TTC549 (cell line): Measurements from ENCODE around the gene PCED1B.
A peak's percentile ranks its signal among the peaks of the same experiment; 100 is the strongest.
"Not testable (repeated sequence)": the region's sequence is repeated elsewhere in the genome, so short reads cannot be mapped to it uniquely, and the experiment has no call there.

Experiments used
- FAIRE-seq: peaks from 2 replicates; lab custom pipeline; 2012; peaks lifted over from hg19 to GRCh38; lab: Jason Lieb, UNC

PCED1B gene, protein sequence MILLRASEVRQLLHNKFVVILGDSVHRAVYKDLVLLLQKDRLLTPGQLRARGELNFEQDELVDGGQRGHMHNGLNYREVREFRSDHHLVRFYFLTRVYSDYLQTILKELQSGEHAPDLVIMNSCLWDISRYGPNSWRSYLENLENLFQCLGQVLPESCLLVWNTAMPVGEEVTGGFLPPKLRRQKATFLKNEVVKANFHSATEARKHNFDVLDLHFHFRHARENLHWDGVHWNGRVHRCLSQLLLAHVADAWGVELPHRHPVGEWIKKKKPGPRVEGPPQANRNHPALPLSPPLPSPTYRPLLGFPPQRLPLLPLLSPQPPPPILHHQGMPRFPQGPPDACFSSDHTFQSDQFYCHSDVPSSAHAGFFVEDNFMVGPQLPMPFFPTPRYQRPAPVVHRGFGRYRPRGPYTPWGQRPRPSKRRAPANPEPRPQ

DNA sequence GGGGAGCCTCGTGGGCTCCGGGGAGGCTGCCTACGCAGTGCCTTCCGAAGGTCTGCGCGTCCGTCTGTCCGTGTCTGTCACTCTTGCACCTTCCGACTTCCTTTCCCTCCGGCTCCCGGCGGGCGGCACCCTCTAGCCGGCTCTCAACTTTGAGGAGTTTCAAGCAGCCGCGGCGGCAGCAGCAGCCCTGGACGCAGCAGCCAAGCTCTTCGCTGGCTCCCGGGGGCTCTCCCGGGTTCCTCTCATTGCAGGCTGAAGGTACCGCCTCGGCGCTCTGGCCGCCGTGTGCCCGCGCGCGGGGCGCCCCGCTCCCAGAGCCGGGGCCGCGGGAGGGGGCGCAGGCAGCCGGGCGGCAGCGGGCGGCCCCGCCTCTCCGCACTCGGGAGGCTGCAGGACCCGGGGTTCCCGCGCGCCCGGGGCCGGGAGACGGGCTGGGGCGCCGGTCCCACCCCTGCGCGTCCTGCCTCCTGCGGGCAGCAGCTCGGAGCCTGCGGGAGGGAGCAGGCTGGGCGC is at the start of gene PCED1B, which contains the start of gene AMIGO2:
PCED1B (plus strand) TSS at position 154 of the 513 bp plus-strand sequence. CDS start 155,443 bp downstream, outside the sequence.
AMIGO2 (minus strand) TSS at position 492 of the 513 bp plus-strand sequence. CDS start 957 bp downstream, outside the sequence.
- FAIRE-seq: no peak

DNA sequence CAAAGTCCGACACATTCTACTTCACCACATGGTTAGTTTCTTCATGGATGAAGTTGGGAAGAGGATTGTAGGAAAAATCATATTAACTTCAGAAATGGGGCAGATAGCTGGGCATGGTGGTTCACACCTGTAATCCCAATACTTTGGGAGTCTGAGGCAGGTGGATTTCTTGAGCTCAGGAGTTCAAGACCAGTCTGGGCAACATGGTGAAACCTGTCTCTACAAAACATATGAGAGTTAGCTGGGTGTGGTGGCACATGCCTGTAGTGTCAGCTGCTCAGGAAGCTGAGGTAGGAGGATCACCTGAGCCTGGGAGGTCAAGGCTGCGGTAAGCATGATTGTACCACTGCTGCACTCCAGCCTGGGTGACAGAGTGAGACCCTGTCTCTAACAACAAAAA is 49.5 kb upstream of the PCED1B start:
- FAIRE-seq: no peak

DNA sequence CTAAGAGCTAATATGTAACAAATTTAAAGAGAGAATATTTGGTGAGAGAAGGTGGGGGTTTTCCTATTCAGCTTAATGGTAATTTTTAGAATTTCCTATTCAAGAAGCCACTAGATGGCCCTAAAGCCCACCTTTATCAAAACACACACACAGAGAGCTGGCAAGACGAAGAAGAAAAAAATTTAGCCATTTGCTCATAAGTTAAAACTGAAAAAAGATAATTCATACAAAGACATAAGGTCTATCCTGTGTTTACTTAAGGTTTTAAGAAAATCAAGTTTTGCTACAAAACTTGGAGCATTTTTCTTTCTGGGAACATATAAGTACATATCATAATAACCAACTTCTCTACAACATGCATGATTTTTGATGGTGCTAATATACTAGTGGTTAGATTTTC is 46.8 kb upstream of the PCED1B start:
- FAIRE-seq: peak; percentile 95

DNA sequence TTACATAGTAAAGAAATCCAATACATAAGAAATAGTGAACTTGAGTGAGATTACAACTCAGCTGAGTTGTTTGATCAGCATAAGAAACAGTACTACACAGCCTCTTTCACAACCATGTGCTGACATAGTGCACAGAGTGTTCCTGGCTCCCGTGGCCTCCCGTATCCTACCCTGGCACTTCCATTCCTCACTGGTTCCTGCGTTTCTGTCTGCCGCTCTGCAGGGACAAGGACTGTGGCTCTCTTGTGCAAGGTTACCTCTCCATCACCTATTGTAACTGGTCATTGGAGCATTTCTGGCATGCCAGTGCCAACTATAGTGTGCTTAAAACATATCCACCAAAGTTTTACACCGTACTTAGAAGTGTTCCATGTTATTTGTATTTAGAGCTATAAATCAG is 46.3 kb upstream of the PCED1B start:
- FAIRE-seq: no peak

DNA sequence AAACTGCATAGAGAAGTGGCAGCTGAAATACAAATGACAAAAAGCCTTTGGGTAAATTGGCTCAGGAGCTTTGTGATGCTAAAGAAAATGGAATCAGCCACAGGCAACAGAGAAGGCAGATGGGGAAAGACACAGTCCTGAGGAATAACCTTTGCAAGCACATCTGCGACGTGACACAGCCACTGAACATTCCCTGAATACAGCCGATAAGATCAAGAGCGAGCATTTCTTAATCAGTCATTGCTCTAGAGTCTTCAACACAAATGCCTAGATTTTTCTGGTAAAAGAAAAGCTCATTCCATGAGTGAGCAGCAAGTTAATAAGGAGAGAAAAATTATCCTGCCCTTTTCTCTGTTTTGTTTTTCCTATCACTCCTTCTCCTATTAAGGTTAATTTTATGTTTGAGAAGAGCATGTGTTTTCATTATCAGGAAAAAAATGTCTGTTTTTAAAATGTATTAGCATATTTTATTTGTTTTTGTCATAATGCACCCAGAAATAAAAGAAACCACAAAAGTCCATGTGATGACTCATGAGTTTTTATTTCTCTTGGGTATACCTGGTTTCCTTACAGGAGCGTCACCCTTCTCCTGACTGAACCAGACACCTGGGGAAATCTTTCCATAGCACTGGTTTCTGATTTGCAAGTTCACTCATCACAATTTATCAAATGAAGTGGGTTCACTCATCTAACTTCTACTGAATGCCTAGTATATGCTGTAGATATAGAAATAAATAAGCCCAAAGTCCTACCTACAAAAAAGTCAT is 45.4 kb upstream of the PCED1B start:
- no peak for FAIRE-seq

DNA sequence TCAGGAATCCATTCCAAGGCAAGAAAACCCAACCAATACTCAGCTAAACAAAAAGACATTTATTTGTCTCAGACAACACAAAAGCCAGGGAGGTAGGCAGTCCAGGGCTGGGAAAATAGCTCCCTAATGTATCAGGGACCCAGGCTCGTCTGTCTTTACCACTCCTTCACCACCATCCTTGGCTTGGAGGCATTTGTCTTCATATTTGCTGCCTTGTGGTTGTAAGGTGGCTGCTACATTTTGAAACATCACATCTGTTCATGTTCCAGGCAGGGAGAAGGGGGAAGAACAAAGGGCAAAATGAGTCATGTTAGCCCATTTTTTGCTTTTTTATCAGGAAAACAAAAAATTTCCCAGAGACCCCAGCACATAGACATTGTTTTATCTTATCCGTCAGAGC is 44.8 kb upstream of the PCED1B start:
- no peak for FAIRE-seq

DNA sequence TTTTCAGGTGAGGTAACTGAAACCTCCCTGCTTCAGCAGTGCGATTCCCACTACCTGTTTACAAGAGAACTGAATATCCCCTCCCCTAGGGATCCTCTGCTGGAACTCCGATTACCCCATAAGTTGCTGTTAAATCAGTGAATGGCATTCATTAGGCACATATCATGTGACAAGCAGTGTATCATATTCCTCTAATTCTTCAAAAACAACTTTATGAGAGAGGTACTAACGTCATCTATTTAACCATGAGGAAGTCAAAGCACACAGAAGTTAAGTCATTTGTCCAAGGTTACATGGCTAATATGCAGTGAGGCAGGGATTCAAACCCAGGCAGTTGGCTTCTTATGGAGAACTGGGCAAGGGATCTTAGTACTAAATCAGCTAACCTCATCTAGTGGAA is 43.9 kb upstream of the PCED1B start:
- no peak for FAIRE-seq

DNA sequence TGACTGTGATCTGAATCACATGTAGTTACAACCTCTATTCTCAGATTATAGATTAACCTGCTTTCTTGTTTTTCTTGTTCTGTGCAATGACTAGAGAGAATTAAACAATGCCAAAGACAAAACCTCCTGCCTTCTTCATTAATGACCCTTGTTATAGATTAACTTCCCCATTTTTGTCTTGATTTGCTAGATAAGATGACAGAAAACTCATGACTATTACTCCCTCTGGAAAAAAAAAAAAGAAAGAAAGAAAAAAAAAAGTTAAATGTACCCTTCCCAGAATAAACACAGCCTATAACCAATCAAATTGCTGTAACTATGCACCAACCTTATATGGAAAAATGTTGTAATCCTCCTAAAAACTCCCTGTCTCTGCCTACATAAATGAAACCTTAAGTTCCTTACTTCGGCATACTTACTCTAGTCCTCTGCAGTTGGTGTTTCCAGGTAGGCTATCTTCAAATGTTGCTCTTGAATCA is 41.1 kb upstream of the PCED1B start:
- no peak for FAIRE-seq

DNA sequence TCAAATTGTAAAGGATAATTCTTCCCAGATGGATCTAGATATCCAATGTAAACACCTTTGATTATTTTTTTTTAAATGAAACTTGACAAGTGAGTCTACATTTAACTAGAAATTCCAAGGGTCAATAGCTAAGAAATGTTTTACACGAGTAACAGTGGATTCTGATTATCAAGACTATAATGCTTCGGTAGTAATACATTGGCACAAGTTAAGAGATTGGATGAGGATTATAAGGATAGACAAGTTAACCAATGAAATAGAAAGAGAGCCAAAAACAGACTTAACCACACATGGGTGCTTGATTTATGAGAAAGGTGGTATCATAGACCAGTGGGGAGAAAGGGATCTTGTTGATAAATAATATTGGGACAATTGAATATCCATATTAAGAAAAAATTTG is 40.3 kb upstream of the PCED1B start:
- FAIRE-seq: no peak

DNA sequence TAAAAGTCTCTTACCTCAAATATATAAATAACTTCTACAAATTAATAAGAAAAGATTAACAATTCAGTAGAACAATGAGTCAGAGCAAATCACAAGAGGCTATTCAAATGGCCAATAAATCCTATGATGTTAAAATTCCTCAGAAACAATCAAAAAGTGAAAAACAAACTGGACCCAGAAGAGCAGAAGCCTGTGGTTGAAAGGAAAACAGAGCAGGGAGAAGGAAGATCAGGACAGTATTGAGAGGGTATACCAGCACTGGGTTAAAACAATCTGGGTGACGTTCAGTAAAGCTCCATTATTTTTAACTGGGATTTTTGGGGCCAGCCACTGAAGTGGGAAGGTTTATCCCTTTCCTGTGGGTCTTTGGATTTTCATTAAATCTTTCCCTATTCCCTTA is 39.7 kb upstream of the PCED1B start:
- no peak for FAIRE-seq

DNA sequence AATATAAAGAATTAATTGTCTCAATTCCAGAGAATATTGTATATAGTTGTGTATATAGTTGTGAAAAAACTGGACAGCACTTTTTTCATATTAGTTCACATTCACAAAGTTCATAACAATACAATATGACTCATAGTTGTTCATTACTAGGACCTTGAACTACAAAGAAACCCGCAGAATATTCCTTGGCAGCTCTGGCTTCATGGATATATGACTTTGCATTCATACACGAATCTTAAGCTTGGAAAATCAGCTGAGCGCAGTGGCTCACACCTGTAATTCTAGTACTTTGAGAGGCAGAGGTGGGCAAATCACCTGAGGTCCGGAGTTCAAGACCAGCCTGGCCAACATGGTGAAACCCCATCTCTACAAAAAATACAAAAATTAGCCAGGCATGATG is 38.1 kb upstream of the PCED1B start:
- no peak for FAIRE-seq

DNA sequence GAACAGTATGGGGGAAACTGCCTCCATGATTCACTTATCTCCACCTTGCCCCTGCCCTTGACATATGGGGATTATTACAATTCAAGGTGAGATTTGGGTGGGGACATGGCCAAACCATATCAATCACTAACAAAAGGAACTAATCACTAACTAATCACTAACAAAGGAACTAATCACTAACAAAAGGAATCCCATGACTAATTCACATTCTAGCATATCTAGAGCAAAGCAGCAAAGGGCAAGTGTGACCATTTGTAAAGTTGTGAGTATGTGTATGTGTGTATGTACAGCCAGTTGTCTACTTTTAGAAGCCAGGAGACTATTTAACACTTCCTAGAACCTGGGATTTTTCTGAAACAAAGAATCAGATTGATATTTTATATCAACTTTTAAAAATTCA is 30.9 kb upstream of the PCED1B start:
- no peak for FAIRE-seq

DNA sequence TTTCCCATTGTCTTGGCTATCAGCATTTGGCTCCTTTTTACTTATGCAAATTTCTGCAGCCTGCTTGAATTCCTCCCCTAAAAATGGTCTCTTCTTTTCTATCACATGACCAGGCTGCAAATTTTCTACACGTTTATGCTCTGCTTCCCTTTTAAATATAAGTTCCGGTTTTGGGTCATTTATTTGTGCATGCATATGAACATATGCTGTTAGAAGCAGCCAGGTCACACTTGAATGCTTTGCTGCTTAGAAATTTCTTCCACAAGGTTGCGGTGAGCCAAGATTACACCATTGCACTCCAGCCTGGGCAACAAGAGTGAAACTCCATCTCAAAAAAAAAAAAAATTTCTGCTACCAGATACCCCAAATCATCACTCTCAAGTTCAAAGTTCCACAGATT is 28.1 kb upstream of the PCED1B start:
- FAIRE-seq: not testable (repeated sequence)

DNA sequence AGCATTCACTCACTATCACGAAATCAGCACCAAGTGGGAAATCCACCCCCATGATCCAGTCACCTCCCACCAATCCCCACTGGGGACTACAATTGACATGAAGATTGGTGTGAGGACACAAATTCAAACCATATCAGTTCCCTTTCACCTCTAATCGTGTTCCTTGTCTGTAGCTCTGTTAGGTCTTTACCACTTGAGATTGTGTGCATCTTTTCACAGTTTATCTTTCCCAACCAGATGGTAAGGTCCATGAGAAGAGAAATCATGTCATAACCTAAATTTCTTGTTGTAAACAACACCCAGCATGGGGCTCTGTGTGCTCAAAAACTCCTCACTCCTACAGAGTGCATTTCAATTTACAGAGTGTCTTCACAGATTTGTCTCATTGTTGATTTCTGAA is 27.1 kb upstream of the PCED1B start:
- no peak for FAIRE-seq

DNA sequence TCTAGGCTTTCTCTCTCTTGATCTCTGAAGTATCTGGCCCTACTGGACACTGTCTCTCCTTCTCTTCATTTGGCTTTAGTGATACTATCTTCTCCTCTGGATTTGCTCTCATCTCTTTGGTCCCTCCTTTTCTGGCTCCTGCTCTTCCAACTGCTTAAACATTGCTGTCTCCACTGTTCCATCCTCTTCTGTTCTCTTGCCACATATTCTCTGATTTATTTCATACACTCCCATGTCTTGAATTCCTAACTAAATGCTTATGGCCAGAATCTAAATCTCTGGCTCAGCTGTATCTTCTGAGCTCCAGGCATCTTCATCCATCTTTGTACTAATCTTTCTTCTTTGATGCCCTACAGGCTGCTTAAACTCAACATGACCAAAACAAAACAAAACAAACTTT is 25.5 kb upstream of the PCED1B start:
- no peak for FAIRE-seq

DNA sequence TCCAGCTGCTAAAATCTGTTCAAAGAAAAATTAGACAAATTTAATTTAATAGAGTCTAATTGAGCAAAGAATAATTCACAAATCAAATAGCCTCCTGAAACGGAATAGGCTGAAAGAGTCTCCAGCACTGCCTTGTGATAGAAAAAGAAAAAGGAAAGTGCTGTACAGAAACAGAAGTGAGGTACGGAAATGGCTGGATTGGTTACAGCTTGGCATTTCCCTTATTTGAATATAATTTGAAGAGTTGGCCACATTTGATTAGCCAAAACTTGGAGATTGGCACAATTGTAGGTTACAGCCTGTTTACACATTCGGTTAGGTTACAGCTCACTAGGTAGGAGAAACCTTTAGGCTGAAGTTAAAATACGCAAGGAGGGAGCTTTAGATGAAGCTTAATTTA is 24.8 kb upstream of the PCED1B start:
- FAIRE-seq: no peak

DNA sequence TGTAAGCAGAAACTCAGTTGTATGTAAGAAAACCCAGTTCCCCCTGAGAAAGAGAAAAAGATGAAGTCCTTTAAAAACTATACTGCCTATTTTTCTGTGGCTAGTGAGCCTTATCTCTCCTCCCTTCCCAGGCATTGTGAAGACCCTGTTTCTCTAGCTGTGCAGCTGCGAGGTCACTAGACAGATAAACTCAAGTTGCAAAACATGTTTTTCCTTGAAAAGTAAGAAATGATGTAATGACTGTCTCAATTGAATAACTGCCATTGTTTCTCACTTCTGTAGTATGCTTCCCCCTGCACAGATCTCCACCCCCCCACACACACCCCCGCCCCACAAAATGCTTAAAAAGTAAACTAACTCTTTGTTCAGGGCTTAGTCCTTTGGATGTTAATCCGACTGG is 23.6 kb upstream of the PCED1B start:
- FAIRE-seq: not testable (repeated sequence)

DNA sequence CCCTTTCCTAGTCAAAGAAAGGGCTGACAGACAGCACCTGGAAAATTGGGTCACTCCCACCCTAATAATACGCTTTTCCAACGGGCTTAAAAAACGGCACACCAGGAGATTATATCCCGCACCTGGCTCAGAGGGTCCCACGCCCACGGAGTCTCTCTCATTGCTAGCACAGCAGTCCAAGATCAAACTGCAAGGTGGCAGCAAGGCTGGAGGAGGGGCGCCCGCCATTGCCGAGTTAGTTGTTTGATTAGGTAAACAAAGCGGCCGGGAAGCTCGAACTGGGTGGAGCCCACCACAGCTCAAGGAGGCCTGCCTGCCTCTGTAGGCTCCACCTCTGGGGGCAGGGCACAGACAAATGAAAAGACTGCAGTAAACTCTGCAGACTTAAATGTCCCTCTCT is 22.5 kb upstream of the PCED1B start:
- FAIRE-seq: not testable (repeated sequence)

DNA sequence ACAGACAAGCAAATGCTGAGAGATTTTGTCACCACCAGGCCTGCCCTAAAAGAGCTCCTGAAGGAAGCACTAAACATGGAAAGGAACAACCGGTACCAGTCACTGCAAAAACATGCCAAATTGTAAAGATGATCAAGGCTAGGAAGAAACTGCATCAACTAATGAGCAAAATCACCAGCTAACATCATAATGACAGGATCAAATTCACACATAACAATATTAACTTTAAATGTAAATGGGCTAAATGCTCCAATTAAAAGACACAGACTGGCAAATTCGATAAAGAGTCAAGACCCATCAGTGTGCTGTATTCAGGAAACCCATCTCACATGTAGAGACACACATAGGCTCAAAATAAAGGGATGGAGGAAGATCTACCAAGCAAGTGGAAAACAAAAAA is 20.8 kb upstream of the PCED1B start:
- FAIRE-seq: not testable (repeated sequence)

DNA sequence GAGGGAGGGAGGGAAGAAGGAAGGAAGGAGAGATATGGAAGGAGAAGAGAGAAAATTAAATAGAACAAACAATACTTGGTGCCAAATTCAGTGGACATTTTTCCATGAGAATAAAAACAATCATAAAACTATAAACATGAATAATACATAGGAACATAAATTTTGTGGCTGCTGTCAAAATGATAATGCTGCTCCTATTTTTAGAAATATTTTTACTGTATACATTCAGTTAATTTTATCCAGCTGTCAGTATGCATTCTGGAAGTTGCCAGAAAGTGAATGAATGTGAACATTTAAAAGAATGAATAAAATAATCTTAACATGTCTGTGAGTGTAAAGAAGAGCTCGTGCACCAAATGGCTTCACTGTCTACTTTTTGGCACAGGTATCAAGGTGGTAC is 13.9 kb upstream of the PCED1B start:
- no peak for FAIRE-seq

DNA sequence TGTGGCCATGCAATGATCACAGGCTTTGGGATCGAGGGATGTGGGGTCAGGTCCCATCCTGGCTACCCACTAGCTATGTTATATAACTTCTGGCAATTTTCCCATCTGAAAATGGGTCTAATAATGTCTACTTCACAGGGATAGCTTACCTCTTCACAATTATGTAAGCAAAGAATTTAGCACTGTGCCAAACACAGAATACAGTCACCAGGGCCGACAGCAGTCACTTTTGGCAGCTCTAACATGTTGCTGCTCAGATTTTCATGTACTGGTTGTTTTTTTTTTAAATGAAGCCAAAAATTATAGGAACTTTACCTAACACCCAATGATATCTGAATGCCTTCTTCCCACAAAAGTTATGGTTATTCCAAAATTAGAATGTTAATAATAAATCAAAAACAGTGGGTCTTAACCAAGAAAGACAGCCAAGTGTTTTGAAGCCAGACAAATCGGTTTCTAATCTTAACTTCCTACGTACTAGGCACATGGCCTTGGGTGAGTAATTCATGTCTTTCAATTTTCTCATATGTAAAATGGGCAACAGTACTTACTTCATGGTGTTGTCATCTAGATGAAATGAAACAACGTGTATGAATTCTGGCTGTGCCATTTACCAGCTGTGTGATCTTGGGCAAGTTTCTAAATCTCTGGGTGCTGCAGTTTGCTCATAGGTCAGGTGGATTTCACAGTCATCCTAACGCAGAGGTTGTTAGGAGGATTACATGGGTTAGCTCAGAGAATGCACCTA is 13.0 kb upstream of the PCED1B start:
- FAIRE-seq: no peak

DNA sequence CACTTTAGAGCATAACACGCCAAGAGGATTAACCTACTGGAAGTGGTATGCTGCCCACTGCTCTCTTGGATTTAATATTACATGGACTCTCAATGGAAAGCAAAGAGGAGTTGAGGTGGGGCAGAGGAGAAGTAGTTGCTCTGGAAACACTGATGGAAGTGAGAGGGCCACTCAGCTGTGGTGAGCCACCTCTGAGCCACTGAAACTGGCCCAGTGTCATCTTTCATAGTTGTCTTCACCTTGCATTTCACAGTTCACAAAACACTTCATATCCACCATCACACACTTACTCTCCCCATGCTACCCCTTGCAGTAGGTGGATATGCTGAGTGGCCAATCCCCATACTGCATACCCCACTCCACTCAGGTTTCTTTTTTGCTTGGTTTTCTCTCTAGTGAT is 12.2 kb upstream of the PCED1B start:
- no peak for FAIRE-seq
